ENCODE results near the gene PCDHGB3. TPM values are rescaled to one million over a fixed set of nuclear protein-coding genes. Genes with fewer than 3 reads are reported as not detected.

PCDHGB3 gene
- total RNA-seq, 1 experiment from 2014 or later, result 1.6 TPM

GRCh38 chr5:141359790-141360426 is 10.1 kb upstream of the PCDHGB3 start, which contains the start of gene PCDHGB2:
PCDHGB2 (plus strand) TSS chr5:141359994; CDS start chr5:141360136, 142 bp downstream.
- H4K8ac ChIP-seq (replicated peaks; ENCODE audit: insufficient read length, low read depth, low read length), result no peak within 1 kb of the TSS
- H3K9ac ChIP-seq (ENCODE audit: extremely low read depth, insufficient read length, low read length), result no peak within 1 kb of the TSS
- H3K27ac ChIP-seq (ENCODE audit: insufficient read length, low read depth, low read length), result no peak within 1 kb of the TSS
- H2AK5ac ChIP-seq (ENCODE audit: insufficient read length, low read length), result no peak within 1 kb of the TSS
- no peak within 1 kb of the TSS for H2BK12ac ChIP-seq (ENCODE audit: insufficient read length, low read depth, low read length)
- peaks cover 7 to 15% of the 10 kb centered on the region in 2 experiments; a peak in 3 of 4 replicates for H3K4me1 Mint-ChIP-seq
- peaks cover 29% of the 10 kb centered on the region for H3K9me3 ChIP-seq (ENCODE audit: control insufficient read depth, low read depth, low read length)
- H3K14ac ChIP-seq (ENCODE audit: insufficient read depth, low read length), result no peak within 1 kb of the TSS
- no peak within 1 kb of the TSS for H3K56ac ChIP-seq (ENCODE audit: insufficient read length, low read depth, low read length)
- H3K4ac ChIP-seq (ENCODE audit: low read depth, low read length), result no peak within 1 kb of the TSS
- no peak within 1 kb of the TSS for H4K5ac ChIP-seq (ENCODE audit: insufficient read length, low read depth, low read length)
- H2BK20ac ChIP-seq (ENCODE audit: low read depth, low read length, poor library complexity, severe bottlenecking), result no peak within 1 kb of the TSS
- H3K4me1 ChIP-seq (ENCODE audit: insufficient read depth, low read length), result no peaks in the 10 kb centered on the region
- H2BK5ac ChIP-seq (ENCODE audit: insufficient read length, low read length), result no peak within 1 kb of the TSS
- no peaks in the 10 kb centered on the region for H3K23me2 ChIP-seq (ENCODE audit: insufficient read length, low read depth, low read length, poor library complexity, severe bottlenecking)
- H3K27me3 ChIP-seq (ENCODE audit: insufficient read depth, low read length), result no peaks in the 10 kb centered on the region
- whole genome bisulfite sequencing (ENCODE audit: extremely low coverage, insufficient read length, low lambda C conversion rate), result no CpG with 5 or more reads among the region's 24 CpGs
- peaks cover 3% of the 10 kb centered on the region for H3K27me3 Mint-ChIP-seq (ENCODE audit: low read depth)
- no peak within 1 kb of the TSS for H2BK120ac ChIP-seq (ENCODE audit: low read depth, low read length, poor library complexity, severe bottlenecking)
- H3K4me3 Mint-ChIP-seq, result peak within 1 kb of the TSS in 1 of 2 experiments; percentile 53; a peak in 4 of 5 replicates
- no peak within 1 kb of the TSS for H3K18ac ChIP-seq (ENCODE audit: insufficient read length, low read depth, low read length)
- H3K4me2 ChIP-seq (ENCODE audit: insufficient read depth, insufficient read length, low read length), result no peak within 1 kb of the TSS
- H3K79me2 ChIP-seq (ENCODE audit: insufficient read depth, low read length), result no peaks in the 10 kb centered on the region
- no peaks in the 10 kb centered on the region for H4K20me1 ChIP-seq (ENCODE audit: control insufficient read depth, insufficient read depth, insufficient read length)
- peaks cover 40 to 72% (median 63%) of the 10 kb centered on the region in 3 experiments for H3K36me3 Mint-ChIP-seq (ENCODE audit: insufficient read depth in 1 of 3, low read depth in 3 of 3)
- H3K79me1 ChIP-seq (ENCODE audit: insufficient read depth, low read depth, low read length, poor library complexity, severe bottlenecking), result no peaks in the 10 kb centered on the region
- peak within 1 kb of the TSS in 2 of 3 experiments; percentile 7 to 83; a peak in 2 of 7 replicates for H3K27ac Mint-ChIP-seq
- H3K9me3 Mint-ChIP-seq, result peaks cover 70 to 71% of the 10 kb centered on the region in 2 experiments
- H2AFZ ChIP-seq (ENCODE audit: low read length), result no peak within 1 kb of the TSS
- H4K91ac ChIP-seq (ENCODE audit: insufficient read length, low read depth, low read length), result no peak within 1 kb of the TSS
- H3T11ph ChIP-seq (ENCODE audit: low read length), result no peak within 1 kb of the TSS
- H2BK15ac ChIP-seq (ENCODE audit: low read depth, low read length), result no peak within 1 kb of the TSS
- H3K23ac ChIP-seq (ENCODE audit: insufficient read length, low read depth, low read length), result no peak within 1 kb of the TSS
- DNase-seq, result peak; percentile 50
- TF ChIP-seq CTCF (conservative IDR thresholded peaks at IDR 0.05), result peak; percentile 75

Data from H9 (cell line).